Hematopoietic multipotent progenitor cell treated with erythropoietin and hydrocortisone succinate and interleukin-3 and kit ligand, for 17 days (in vitro differentiated cells): ENCODE measurements around the gene VRK2.

ENCODE experiments used
- DNase-seq: peaks from one replicate; pipeline ENCODE4 v3.0.0-alpha.2; 2015; ENCODE audit warnings: low spot score

The VRK2 gene

GRCh38 chr2:58046585-58047372 is at the start of gene VRK2:
Gene VRK2 (plus strand): TSS chr2:58046806. CDS start chr2:58048832, 2,026 bp downstream.
- peak; percentile 71 for DNase-seq

GRCh38 chr2:58006256-58006951 is 40.2 kb upstream of the VRK2 start:
- DNase-seq, result no peak

GRCh38 chr2:58006952-58007284 is 39.7 kb upstream of the VRK2 start:
- no peak for DNase-seq

GRCh38 chr2:58010599-58010998 is 36.0 kb upstream of the VRK2 start:
- DNase-seq, result no peak

- no peak for DNase-seq
These were observed 27.4 kb upstream of the VRK2 start for GRCh38 chr2:58019229-58019628.

GRCh38 chr2:58025150-58025933 is 21.3 kb upstream of the VRK2 start:
- DNase-seq, result no peak

GRCh38 chr2:58027029-58027428 is 19.6 kb upstream of the VRK2 start:
- DNase-seq, result no peak

- DNase-seq, result no peak
These were observed 15.8 kb upstream of the VRK2 start for GRCh38 chr2:58030771-58031170.

- DNase-seq, result no peak
These were observed 14.4 kb upstream of the VRK2 start for GRCh38 chr2:58032016-58032763.

GRCh38 chr2:58032764-58033080 is 13.9 kb upstream of the VRK2 start:
- DNase-seq, result no peak

GRCh38 chr2:58033530-58033929 is 13.1 kb upstream of the VRK2 start:
- no peak for DNase-seq

GRCh38 chr2:58035352-58035751 is 11.3 kb upstream of the VRK2 start:
- no peak for DNase-seq

GRCh38 chr2:58039170-58039611 is 7.4 kb upstream of the VRK2 start:
- DNase-seq, result no peak

- peak; percentile 13 for DNase-seq
These were observed 4.1 kb upstream of the VRK2 start for GRCh38 chr2:58042486-58042970.

GRCh38 chr2:58044145-58044544 is 2.5 kb upstream of the VRK2 start:
- DNase-seq, result no peak

GRCh38 chr2:58045580-58046334 is 849 bp upstream of the VRK2 start:
- no peak for DNase-seq

GRCh38 chr2:58046335-58046584 is 346 bp upstream of the VRK2 start:
- DNase-seq, result no peak

GRCh38 chr2:58047373-58047935 is 848 bp downstream of the VRK2 start:
- DNase-seq, result peak; percentile 23

GRCh38 chr2:58047961-58048360 is 1.4 kb downstream of the VRK2 start:
- peak; percentile 32 for DNase-seq

- no peak for DNase-seq
These were observed 4.8 kb downstream of the VRK2 start for GRCh38 chr2:58051445-58051844.

- DNase-seq, result no peak
These were observed 6.4 kb downstream of the VRK2 start for GRCh38 chr2:58052978-58053377.
